GM23338 (cell line): ENCODE data around the gene C3orf80. TPM values are rescaled to one million over a fixed set of nuclear protein-coding genes. Genes with fewer than 3 reads are reported as not detected.

ENCODE experiments used
- ATAC-seq: fragments of 200-7000 bp; cut with Tn5 transposase; 3 replicates; pipeline ENCODE4 v1.9.1; 2020
- DNase-seq: peaks from one replicate; pipeline ENCODE4 v3.0.0-alpha.2; 2015; ENCODE audit warnings: low spot score
- H2AFZ ChIP-seq: fragments of 200-600 bp; sonication (generic); 2 replicates; pipeline ENCODE4 v1.8.0; 2016; ENCODE audit warnings: antibody characterized with exemption, mild to moderate bottlenecking, moderate library complexity
- H3F3A ChIP-seq: fragments of 200-600 bp; sonication (generic); replicated peaks from 2 replicates; pipeline ENCODE4 v1.8.0; 2017; ENCODE audit warnings: antibody characterized with exemption, mixed run types, low read depth
- H3K27ac ChIP-seq: fragments of 200-600 bp; sonication (generic); 2 replicates; pipeline ENCODE4 v1.6.1; 2016; ENCODE audit warnings: low read depth
- H3K27me3 ChIP-seq: fragments of 200-600 bp; sonication (generic); 2 replicates; pipeline ENCODE4 v1.8.0; 2016; ENCODE audit warnings: mild to moderate bottlenecking, mixed run types, moderate library complexity; ENCODE audit not compliant: insufficient read depth
- H3K36me3 ChIP-seq: fragments of 200-600 bp; sonication (generic); 2 replicates; pipeline ENCODE4 v1.8.0; 2016; ENCODE audit warnings: mild to moderate bottlenecking; ENCODE audit not compliant: insufficient read depth
- H3K4me1 ChIP-seq: fragments of 200-600 bp; sonication (generic); 2 replicates; pipeline ENCODE4 v1.8.0; 2016; ENCODE audit warnings: mild to moderate bottlenecking, moderate library complexity; ENCODE audit not compliant: insufficient read depth
- H3K4me2 ChIP-seq: fragments of 200-600 bp; sonication (generic); 2 replicates; pipeline ENCODE4 v1.7.1; 2017; ENCODE audit warnings: mixed run types
- H3K4me3 ChIP-seq: fragments of 200-600 bp; sonication (generic); 2 replicates; pipeline ENCODE4 v1.6.1; 2016; ENCODE audit warnings: mixed run types
- H3K79me2 ChIP-seq: fragments of 200-600 bp; sonication (generic); replicated peaks from 2 replicates; pipeline ENCODE4 v1.8.0; 2017; ENCODE audit warnings: mild to moderate bottlenecking; ENCODE audit not compliant: insufficient read depth
- H3K9me2 ChIP-seq: fragments of 200-600 bp; sonication (generic); 2 replicates; pipeline ENCODE4 v1.8.0; 2017; ENCODE audit not compliant: insufficient read depth
- H4K20me1 ChIP-seq: fragments of 200-600 bp; sonication (generic); replicated peaks from 2 replicates; pipeline ENCODE4 v1.8.0; 2017; ENCODE audit warnings: mild to moderate bottlenecking; ENCODE audit not compliant: insufficient read depth
- H3K27ac Mint-ChIP-seq: 2 replicates; pipeline ENCODE4 v1.8.0; 2020; ENCODE audit warnings: inconsistent platforms, mild to moderate bottlenecking, moderate library complexity, mixed read lengths
- H3K27me3 Mint-ChIP-seq: 3 replicates; pipeline ENCODE4 v1.8.0; 2022; ENCODE audit warnings: low read depth, mild to moderate bottlenecking, moderate library complexity, mixed read lengths, inconsistent platforms; ENCODE audit not compliant: insufficient read depth, poor library complexity
- H3K36me3 Mint-ChIP-seq: 3 replicates; pipeline ENCODE4 v1.8.0; 2021; ENCODE audit warnings: low read depth, mild to moderate bottlenecking, inconsistent platforms, moderate library complexity, mixed read lengths
- H3K4me1 Mint-ChIP-seq: 3 replicates; pipeline ENCODE4 v1.8.0; 2020; ENCODE audit warnings: mild to moderate bottlenecking, inconsistent platforms, mixed read lengths
- H3K4me3 Mint-ChIP-seq: 3 replicates; pipeline ENCODE4 v1.8.0; 2021; ENCODE audit warnings: moderate library complexity, mild to moderate bottlenecking, inconsistent platforms, mixed read lengths
- H3K9me3 Mint-ChIP-seq: 3 replicates; pipeline ENCODE4 v1.8.0; 2020; ENCODE audit warnings: moderate library complexity, mild to moderate bottlenecking, inconsistent platforms, mixed read lengths
- ETS1 ChIP-seq: IDR thresholded peaks from 2 replicates; pipeline ENCODE4 v1.6.1; 2016; ENCODE audit warnings: antibody characterized with exemption
- EZH2 ChIP-seq: fragments of 200-600 bp; sonication (generic); IDR thresholded peaks from one replicate; pipeline ENCODE4 v1.8.0; 2017; ENCODE audit warnings: antibody characterized with exemption, mild to moderate bottlenecking, low read depth; ENCODE audit not compliant: unreplicated experiment
- EZH2phosphoT487 ChIP-seq: fragments of 200-600 bp; sonication (generic); IDR thresholded peaks from one replicate; pipeline ENCODE4 v1.8.1; 2018; ENCODE audit warnings: antibody characterized with exemption; ENCODE audit not compliant: unreplicated experiment
- JUNB ChIP-seq: IDR thresholded peaks from one replicate; pipeline ENCODE4 v1.6.1; 2016; ENCODE audit warnings: antibody characterized with exemption; ENCODE audit not compliant: unreplicated experiment
- POLR2AphosphoS5 ChIP-seq: IDR thresholded peaks from 2 replicates; pipeline ENCODE4 v1.6.1; 2016; ENCODE audit warnings: antibody characterized with exemption, low read depth
- REST ChIP-seq: IDR thresholded peaks from one replicate; pipeline ENCODE4 v1.6.1; 2018; ENCODE audit warnings: antibody characterized with exemption; ENCODE audit not compliant: unreplicated experiment
- STAT1 ChIP-seq: IDR thresholded peaks from one replicate; pipeline ENCODE4 v1.6.1; 2016; ENCODE audit warnings: antibody characterized with exemption; ENCODE audit not compliant: unreplicated experiment
- ZNF331 ChIP-seq: fragments of 250-450 bp; sonication (Bioruptor Pico); IDR thresholded peaks from 2 replicates; pipeline ENCODE4 v1.5.0; 2020; ENCODE audit warnings: low read depth, mild to moderate bottlenecking, moderate library complexity
- ZNF462 ChIP-seq: fragments of 250-450 bp; sonication (Bioruptor Pico); IDR thresholded peaks from 2 replicates; pipeline ENCODE4 v1.5.0; 2020; ENCODE audit warnings: mild to moderate bottlenecking, moderate library complexity
- polyA plus RNA-seq: library from polyadenylated mRNA; unstranded; fragments of >200 nt; fragmentation: Nextera tagmentation; extraction: Ambion mirVana; gene quantifications from 2 replicates; pipeline ENCODE4 v1.2.1, GENCODE V29; 2016
- total RNA-seq: library from RNA; depleted of rRNA; stranded (reverse); fragments of >200 nt; shearing (Covaris generic); gene quantifications from 2 replicates; pipeline ENCODE4 v1.2.3, GENCODE V29; 2014

C3orf80 gene
- total and polyA plus RNA-seq, 2 experiments from 2014 or later = 0.57 to 3.0 TPM

- peaks cover 4% of the 10 kb centered on the region; the same call in 1 of the 3 replicates for H3K4me1 Mint-ChIP-seq
- no peaks in the 10 kb centered on the region for H3K9me2 ChIP-seq
- no peaks in the 10 kb centered on the region for H3K79me2 ChIP-seq
- no peak for ATAC-seq
- no peaks in the 10 kb centered on the region for H3K36me3 Mint-ChIP-seq
- no peaks in the 10 kb centered on the region for H3K27me3 Mint-ChIP-seq
- H3F3A ChIP-seq = no peaks in the 10 kb centered on the region
- no peaks in the 10 kb centered on the region for H3K36me3 ChIP-seq
- H3K27ac Mint-ChIP-seq = no peak overlapping the region
- no peak overlapping the region for H2AFZ ChIP-seq
- H4K20me1 ChIP-seq = no peaks in the 10 kb centered on the region
- DNase-seq = no peak
- no peak overlapping the region for H3K4me2 ChIP-seq
- TF ChIP-seq STAT1 = no peak
- no peak overlapping the region for H3K27ac ChIP-seq
- H3K4me3 ChIP-seq = no peak overlapping the region
- H3K4me3 Mint-ChIP-seq = no peak overlapping the region
- H3K9me3 Mint-ChIP-seq = no peaks in the 10 kb centered on the region; the same call in 2 of the 3 replicates
- H3K27me3 ChIP-seq = no peaks in the 10 kb centered on the region
- H3K4me1 ChIP-seq = no peaks in the 10 kb centered on the region
These were observed 12.0 kb upstream of the C3orf80 start for GRCh38 chr3:160213191-160213590.

GRCh38 chr3:160217675-160218074 lies 7.5 kb upstream of the C3orf80 start:
- no peak overlapping the region for H3K27ac Mint-ChIP-seq
- no peaks in the 10 kb centered on the region for H3K9me3 Mint-ChIP-seq
- Histone ChIP-seq H3K4me3 (no peak overlapping the region), H3K27me3 (peaks cover 6% of the 10 kb centered on the region), H2AFZ (peak overlapping the region; percentile 90), H3F3A (no peaks in the 10 kb centered on the region), H3K27ac (no peak overlapping the region), H3K9me2 (no peaks in the 10 kb centered on the region), H3K4me1 (no peaks in the 10 kb centered on the region), H3K36me3 (no peaks in the 10 kb centered on the region), H3K79me2 (no peaks in the 10 kb centered on the region), H3K4me2 (no peak overlapping the region), H4K20me1 (no peaks in the 10 kb centered on the region)
- H3K4me1 Mint-ChIP-seq = peaks cover 5% of the 10 kb centered on the region; the same call in 1 of the 3 replicates
- H3K36me3 Mint-ChIP-seq = no peaks in the 10 kb centered on the region
- ATAC-seq (peak; percentile 84), DNase-seq (peak; percentile 15)
- no peaks in the 10 kb centered on the region for H3K27me3 Mint-ChIP-seq
- no peak overlapping the region for H3K4me3 Mint-ChIP-seq
- TF ChIP-seq POLR2AphosphoS5 (no peak), ETS1 (no peak), EZH2 (no peak), REST (no peak), ZNF462 (CRISPR knock-in tag) (no peak), STAT1 (no peak), EZH2phosphoT487 (no peak), ZNF331 (no peak), JUNB (no peak)
